ENCODE results near the gene EDARADD.

- TF ChIP-seq CTCF (IDR thresholded peaks at IDR 0.05) (no peak), POLR2AphosphoS5 (IDR thresholded peaks at IDR 0.05) (no peak), POLR2A (IDR thresholded peaks at IDR 0.05) (no peak), EP300 (IDR thresholded peaks at IDR 0.05) (no peak)
Observed at GRCh38 chr1:236403905-236404696, 10.0 kb downstream of the EDARADD start.

All from gastroesophageal sphincter (tissue), 3 donors.